GM23248 (cell line): ENCODE measurements around the gene DRC3.

Source experiments
- EZH2 ChIP-seq: fragments of 200-600 bp; sonication (generic); IDR thresholded peaks from 2 replicates; pipeline ENCODE4 v1.6.1; 2018; ENCODE audit warnings: antibody characterized with exemption, mild to moderate bottlenecking; ENCODE audit not compliant: insufficient read depth, poor library complexity, severe bottlenecking
- EZH2phosphoT487 ChIP-seq: fragments of 200-600 bp; sonication (generic); IDR thresholded peaks from 2 replicates; pipeline ENCODE4 v1.6.1; 2018; ENCODE audit warnings: antibody characterized with exemption, moderate library complexity, mild to moderate bottlenecking, low read depth; ENCODE audit not compliant: insufficient read depth

GRCh38 chr17:18031955-18032354 lies 59.3 kb downstream of the DRC3 start:
- TF ChIP-seq EZH2phosphoT487 (no peak), EZH2 (no peak)
